Fibroblast of lung (primary cell): ENCODE measurements around the gene SGTA.

Experiments
- EZH2 ChIP-seq: IDR thresholded peaks from 2 replicates; pipeline ENCODE4 v1.5.1; 2012; ENCODE audit warnings: low read length, control low read depth, mild to moderate bottlenecking; ENCODE audit errors: missing control alignments
- TF ChIP-seq, protein P1 (sequence below), 2 donors: IDR thresholded peaks in 1 of 2; conservative IDR thresholded peaks in 1 of 2; 1 replicate in 1 of 2; 2 replicates in 1 of 2; pipeline ENCODE4 v1.5.1; 2011 to 2012; ENCODE audit warnings: low read length in 2 of 2, control low read depth in 1 of 2, inconsistent platforms in 1 of 2, low read depth in 1 of 2, mild to moderate bottlenecking in 1 of 2

DNA sequence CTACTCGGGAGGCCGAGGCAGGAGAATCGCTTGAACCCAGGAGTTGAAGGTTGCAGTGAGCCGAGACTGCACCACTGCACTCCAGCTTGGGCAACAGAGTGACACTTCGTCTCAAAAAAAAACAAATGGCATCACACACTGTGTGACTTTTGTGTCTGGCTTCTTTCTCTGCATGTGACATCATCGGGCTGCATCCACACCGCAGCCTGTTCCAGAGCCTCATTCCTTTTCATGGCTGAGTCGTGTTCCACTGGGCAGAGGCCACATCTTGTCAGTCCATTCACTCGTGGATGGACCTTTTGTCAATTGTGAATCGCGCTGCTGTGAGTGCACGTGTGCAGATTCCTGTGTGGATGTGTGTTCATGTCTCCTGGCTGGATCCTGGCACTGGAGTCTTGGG lies 10.5 kb upstream of the SGTA start:
- TF ChIP-seq, protein P1, sequence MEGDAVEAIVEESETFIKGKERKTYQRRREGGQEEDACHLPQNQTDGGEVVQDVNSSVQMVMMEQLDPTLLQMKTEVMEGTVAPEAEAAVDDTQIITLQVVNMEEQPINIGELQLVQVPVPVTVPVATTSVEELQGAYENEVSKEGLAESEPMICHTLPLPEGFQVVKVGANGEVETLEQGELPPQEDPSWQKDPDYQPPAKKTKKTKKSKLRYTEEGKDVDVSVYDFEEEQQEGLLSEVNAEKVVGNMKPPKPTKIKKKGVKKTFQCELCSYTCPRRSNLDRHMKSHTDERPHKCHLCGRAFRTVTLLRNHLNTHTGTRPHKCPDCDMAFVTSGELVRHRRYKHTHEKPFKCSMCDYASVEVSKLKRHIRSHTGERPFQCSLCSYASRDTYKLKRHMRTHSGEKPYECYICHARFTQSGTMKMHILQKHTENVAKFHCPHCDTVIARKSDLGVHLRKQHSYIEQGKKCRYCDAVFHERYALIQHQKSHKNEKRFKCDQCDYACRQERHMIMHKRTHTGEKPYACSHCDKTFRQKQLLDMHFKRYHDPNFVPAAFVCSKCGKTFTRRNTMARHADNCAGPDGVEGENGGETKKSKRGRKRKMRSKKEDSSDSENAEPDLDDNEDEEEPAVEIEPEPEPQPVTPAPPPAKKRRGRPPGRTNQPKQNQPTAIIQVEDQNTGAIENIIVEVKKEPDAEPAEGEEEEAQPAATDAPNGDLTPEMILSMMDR (conservative IDR thresholded peaks at IDR 0.05 in 1 of 2, IDR thresholded peaks at IDR 0.05 in 1 of 2; ENCODE audit: low read depth in 1 of 2, low read length in 2 of 2): no peak
- no peak for TF ChIP-seq EZH2
